ENCODE data around the gene ZSCAN10. TPM values are rescaled to one million over a fixed set of nuclear protein-coding genes. Genes with fewer than 3 reads are reported as not detected.
"Not testable (repeated sequence)": the region's sequence is repeated elsewhere in the genome, so short reads cannot be mapped to it uniquely, and the experiment has no call there.

ZSCAN10 gene
- total and polyA plus RNA-seq, 2 donors (not counting 3 experiments of a cell fraction or from before 2014, with no cell fraction given), result not detected

DNA sequence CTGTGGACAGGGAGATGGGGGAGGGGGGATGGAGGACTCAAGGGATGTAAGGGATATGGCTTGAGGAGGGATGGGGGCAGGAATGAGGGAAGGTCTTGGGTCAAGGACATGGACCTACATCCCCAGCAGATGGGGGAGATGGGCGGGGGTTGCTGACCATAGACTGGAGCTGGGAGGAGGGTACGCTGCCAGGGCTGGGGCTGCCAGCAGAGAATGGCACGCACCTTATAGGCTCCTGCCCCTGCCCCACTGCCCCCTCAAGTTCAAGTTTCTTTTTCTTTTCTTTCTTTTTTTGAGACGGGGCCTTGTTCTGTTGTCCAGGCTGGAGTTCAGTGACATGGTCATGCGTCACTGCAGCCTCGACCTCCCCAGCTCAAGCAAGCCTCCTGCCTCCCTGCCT lies 23.1 kb downstream of the ZSCAN10 start:
- BruUV-seq (replicated peaks); FAIRE-seq; H3K4me2 ChIP-seq (ENCODE audit: insufficient read depth, low read length); H3K79me2 ChIP-seq (ENCODE audit: control insufficient read depth, insufficient read depth, low read length); H3K4me3 ChIP-seq (replicated peaks in 1 of 3; ENCODE audit: insufficient read depth in 1 of 3, low read depth in 1 of 3, low read length in 3 of 3); H3K9me3 ChIP-seq (replicated peaks; ENCODE audit: control insufficient read depth, insufficient read depth, low read length); H3K4me1 ChIP-seq (ENCODE audit: control insufficient read depth, extremely low read depth, insufficient read depth, low read length); H4K20me1 ChIP-seq (replicated peaks; ENCODE audit: control insufficient read depth, extremely low read depth, insufficient read depth, low read length); intact Hi-C loops (cut with micrococcal nuclease); H3K36me3 ChIP-seq (ENCODE audit: control insufficient read depth in 2 of 2, extremely low read depth in 1 of 2, insufficient read depth in 2 of 2, low read length in 2 of 2); DNase-seq (ENCODE audit: low read depth, low spot score); H3K27ac ChIP-seq (ENCODE audit: insufficient read depth, low read depth, low read length); H2AFZ ChIP-seq (ENCODE audit: low read depth, low read length); dilution Hi-C loops (cut with MboI; ENCODE audit: extremely low pct_ligation_motif_present, low sequenced_read_pairs); H3K27me3 ChIP-seq (ENCODE audit: control insufficient read depth in 2 of 2, insufficient read depth in 2 of 2, low read length in 2 of 2); POLR2A ChIA-PET; H3K9me1 ChIP-seq (replicated peaks; ENCODE audit: control insufficient read depth, extremely low read depth, insufficient read depth, low read length); H3K9ac ChIP-seq (replicated peaks; ENCODE audit: extremely low read depth, insufficient read depth, low read length): not testable (repeated sequence)
- CTCF ChIA-PET, result interaction anchor here (1.0 kb wide), 2 partner anchors 17 to 44 kb away, joined by 3 to 5 read pairs; no protein-coding TSS in a partner anchor

DNA sequence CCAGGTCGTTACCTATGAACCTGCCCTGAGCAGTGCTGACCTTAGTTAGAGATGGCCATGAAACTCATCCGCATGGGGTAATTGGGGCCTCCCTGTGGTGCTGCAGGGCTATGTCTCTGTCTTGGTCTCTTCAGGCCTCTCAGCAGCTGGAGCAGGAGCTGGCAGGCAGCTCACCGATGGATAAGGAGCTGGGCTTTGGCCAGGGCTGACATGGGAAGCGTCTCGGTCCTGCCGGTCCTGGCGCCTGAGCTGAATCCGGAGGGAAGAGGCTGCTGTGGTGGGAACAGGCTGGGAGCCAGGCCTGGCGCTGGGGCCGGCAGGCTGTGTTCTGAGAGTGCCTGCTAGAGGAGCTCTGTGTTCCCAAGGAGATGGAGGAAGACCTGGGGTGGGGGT lies 23.6 kb downstream of the ZSCAN10 start:
- H3K9me3 ChIP-seq (replicated peaks; ENCODE audit: control insufficient read depth, insufficient read depth, low read length), result no peaks in the 10 kb centered on the region
- no peaks in the 10 kb centered on the region for H3K9me1 ChIP-seq (replicated peaks; ENCODE audit: control insufficient read depth, extremely low read depth, insufficient read depth, low read length)
- FAIRE-seq, result no peak

More for the DNA sequence above, 23.6 kb downstream of the ZSCAN10 start:
- intact Hi-C loops (cut with micrococcal nuclease), result no loop called here
- DNase-seq (ENCODE audit: low read depth, low spot score), result no peak
- BruUV-seq (replicated peaks), result no TSS peak
- dilution Hi-C loops (cut with MboI; ENCODE audit: extremely low pct_ligation_motif_present, low sequenced_read_pairs), result no loop called here
- no peak overlapping the region for H3K27ac ChIP-seq (ENCODE audit: insufficient read depth, low read depth, low read length)
- no peaks in the 10 kb centered on the region for H3K4me1 ChIP-seq (ENCODE audit: control insufficient read depth, extremely low read depth, insufficient read depth, low read length)
- ChIA-PET CTCF (interaction anchor here (1.0 kb wide), 1 partner anchor 44 kb away, joined by 5 read pairs; no protein-coding TSS in a partner anchor), POLR2A (no interaction called here)
- no peaks in the 10 kb centered on the region for H4K20me1 ChIP-seq (replicated peaks; ENCODE audit: control insufficient read depth, extremely low read depth, insufficient read depth, low read length)
- no peak overlapping the region for H3K4me3 ChIP-seq (replicated peaks in 1 of 3; ENCODE audit: insufficient read depth in 1 of 3, low read depth in 1 of 3, low read length in 3 of 3)
- no peaks in the 10 kb centered on the region for H3K79me2 ChIP-seq (ENCODE audit: control insufficient read depth, insufficient read depth, low read length)
- no peak overlapping the region for H3K4me2 ChIP-seq (ENCODE audit: insufficient read depth, low read length)
- no peaks in the 10 kb centered on the region for H3K36me3 ChIP-seq (ENCODE audit: control insufficient read depth in 2 of 2, extremely low read depth in 1 of 2, insufficient read depth in 2 of 2, low read length in 2 of 2)
- TF ChIP-seq JUN (IDR thresholded peaks at IDR 0.05; ENCODE audit: borderline replicate concordance, insufficient read depth, insufficient read length, low read depth) (no peak), GATA2 (IDR thresholded peaks at IDR 0.05; ENCODE audit: insufficient read depth, insufficient read length, low read depth, low read length) (no peak), POLR2A (IDR thresholded peaks at IDR 0.05; ENCODE audit: low read depth, low read length) (no peak), POLR2AphosphoS5 (IDR thresholded peaks at IDR 0.05; ENCODE audit: insufficient read depth, low read depth, low read length) (no peak), FOS (IDR thresholded peaks at IDR 0.05; ENCODE audit: borderline replicate concordance, insufficient read depth, low read length) (no peak), EZH2 (IDR thresholded peaks at IDR 0.05; ENCODE audit: borderline replicate concordance, low read depth, low read length, severe bottlenecking) (no peak), MYC (IDR thresholded peaks at IDR 0.05; ENCODE audit: low read depth, low read length) (no peak)
- TF ChIP-seq, protein P1, sequence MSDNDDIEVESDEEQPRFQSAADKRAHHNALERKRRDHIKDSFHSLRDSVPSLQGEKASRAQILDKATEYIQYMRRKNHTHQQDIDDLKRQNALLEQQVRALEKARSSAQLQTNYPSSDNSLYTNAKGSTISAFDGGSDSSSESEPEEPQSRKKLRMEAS (IDR thresholded peaks at IDR 0.05; ENCODE audit: insufficient read depth, insufficient read length), result no peak
- TF ChIP-seq, protein P2, sequence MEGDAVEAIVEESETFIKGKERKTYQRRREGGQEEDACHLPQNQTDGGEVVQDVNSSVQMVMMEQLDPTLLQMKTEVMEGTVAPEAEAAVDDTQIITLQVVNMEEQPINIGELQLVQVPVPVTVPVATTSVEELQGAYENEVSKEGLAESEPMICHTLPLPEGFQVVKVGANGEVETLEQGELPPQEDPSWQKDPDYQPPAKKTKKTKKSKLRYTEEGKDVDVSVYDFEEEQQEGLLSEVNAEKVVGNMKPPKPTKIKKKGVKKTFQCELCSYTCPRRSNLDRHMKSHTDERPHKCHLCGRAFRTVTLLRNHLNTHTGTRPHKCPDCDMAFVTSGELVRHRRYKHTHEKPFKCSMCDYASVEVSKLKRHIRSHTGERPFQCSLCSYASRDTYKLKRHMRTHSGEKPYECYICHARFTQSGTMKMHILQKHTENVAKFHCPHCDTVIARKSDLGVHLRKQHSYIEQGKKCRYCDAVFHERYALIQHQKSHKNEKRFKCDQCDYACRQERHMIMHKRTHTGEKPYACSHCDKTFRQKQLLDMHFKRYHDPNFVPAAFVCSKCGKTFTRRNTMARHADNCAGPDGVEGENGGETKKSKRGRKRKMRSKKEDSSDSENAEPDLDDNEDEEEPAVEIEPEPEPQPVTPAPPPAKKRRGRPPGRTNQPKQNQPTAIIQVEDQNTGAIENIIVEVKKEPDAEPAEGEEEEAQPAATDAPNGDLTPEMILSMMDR (IDR thresholded peaks at IDR 0.05; ENCODE audit: extremely low read depth in 1 of 2, insufficient read depth in 1 of 2, low read depth in 1 of 2, low read length in 2 of 2), result no peak
- H2AFZ ChIP-seq (ENCODE audit: low read depth, low read length), result no peak overlapping the region
- H3K9ac ChIP-seq (replicated peaks; ENCODE audit: extremely low read depth, insufficient read depth, low read length), result no peak overlapping the region
- H3K27me3 ChIP-seq (ENCODE audit: control insufficient read depth in 2 of 2, insufficient read depth in 2 of 2, low read length in 2 of 2), result peaks cover 0 to 2% of the 10 kb centered on the region in 2 experiments
